GM18526 (cell line): Measurements from ENCODE around the gene LCA5L.

Experiments
- POLR2A ChIP-seq: IDR thresholded peaks from 3 replicates; pipeline ENCODE4 v1.6.1; 2011; ENCODE audit not compliant: insufficient read length; ENCODE audit errors: extremely low read depth

Gene LCA5L

DNA sequence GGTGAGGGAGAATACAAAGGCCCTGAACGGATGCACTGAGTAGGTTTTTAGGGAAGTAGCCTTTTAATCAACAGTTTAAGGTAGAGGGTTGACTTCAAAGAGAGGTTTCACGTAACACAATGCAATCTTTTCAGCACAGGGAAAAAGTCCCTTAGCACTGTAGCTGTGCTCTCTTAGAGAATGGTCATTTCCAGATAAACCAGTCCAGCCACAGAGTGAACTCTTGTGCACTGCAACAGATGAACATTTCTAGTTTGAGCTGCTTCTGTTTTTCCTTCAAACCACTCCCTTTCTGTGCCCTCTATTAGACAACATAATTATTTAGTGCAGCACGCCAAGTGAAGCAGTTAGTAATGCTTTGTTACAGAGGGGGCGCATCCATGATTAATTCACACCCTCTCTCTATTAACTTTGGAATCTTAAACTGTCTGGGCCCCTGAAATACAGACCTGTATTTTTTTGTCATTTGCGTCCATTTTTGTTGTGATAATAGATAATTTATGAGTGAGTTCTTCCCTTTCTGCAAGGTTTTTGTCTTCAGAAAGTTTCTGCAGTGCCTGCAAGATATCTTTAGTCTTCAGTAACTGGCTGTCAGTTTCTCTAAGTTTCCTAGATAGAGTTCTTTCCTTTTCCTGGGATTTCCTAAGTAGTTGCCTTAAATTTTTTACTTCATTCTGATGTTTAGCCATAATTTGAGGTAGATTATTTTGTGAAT lies 22.9 kb downstream of the LCA5L start:
- TF ChIP-seq POLR2A = no peak

DNA sequence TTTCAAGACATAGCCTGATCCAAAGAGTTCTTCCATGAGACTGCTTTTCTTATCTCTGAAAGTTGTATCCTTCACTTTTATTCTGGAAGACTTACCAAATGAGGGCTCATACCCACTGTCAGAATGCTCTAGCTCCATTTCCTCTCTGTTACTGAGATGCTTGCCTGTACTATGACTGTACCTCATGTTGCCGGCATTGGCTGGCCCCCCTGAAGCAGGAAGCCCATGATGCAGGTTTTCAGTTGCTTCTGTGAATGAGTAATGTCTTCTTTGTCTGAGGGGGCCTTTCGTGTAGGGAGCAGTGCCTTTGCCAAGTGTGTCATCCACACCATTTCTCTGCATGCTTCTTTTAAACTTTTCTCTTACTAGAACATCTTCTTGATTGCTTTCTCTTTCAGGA lies 39.5 kb downstream of the LCA5L start:
- no peak for TF ChIP-seq POLR2A

DNA sequence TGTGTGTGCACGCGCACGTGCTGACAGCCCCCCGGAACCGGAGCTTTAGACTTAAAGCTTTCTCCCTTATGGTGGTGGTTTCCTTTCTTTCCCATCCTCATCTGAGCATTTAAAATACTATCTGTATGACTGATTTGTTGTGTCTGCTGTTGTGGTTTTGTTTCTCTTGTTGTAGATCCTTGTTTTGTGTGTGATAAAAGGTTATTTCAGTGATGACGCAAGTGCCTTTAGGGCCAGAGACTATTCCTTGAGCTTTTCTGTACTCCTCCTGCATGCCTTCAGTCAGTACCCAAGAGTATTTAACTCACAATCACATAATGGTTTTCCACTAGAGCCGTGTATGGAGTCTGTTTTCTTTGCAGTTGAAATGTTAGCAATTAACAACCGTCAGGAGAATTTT lies 45.4 kb downstream of the LCA5L start:
- no peak for TF ChIP-seq POLR2A

DNA sequence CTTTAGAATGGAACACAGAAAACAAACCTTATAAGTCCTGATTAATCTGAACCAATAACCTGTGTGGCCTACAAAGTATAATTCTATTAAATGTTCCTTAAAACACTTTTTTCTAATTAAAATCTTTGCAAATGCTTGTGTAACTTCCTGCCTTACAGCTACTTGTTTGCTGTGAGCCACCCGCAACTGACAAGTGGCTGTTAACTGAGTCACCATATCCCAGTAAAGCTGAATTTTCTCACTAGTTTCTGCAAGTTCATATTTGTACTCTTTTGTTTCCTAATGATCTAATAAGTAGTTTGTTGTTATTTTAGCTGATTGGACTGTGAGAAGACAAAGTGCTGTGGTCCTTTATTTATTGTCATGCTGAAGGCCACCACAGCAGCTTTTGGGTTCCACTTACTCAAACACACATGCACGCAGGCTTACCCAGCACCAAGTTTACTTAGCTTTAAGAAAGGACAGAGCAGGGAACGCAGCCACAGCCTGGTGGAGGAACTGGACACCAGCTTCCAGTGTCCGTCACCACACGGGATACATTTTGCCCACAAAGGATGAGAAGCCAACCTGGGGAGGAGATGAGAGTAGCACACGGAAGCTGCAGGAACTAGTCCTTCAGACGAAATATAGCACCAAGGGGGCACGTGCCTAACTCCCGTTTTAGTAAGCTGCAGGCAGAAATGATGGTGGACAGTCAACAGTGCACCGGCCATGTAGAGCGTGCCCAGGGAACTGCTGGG lies 47.8 kb downstream of the LCA5L start:
- no peak for TF ChIP-seq POLR2A

DNA sequence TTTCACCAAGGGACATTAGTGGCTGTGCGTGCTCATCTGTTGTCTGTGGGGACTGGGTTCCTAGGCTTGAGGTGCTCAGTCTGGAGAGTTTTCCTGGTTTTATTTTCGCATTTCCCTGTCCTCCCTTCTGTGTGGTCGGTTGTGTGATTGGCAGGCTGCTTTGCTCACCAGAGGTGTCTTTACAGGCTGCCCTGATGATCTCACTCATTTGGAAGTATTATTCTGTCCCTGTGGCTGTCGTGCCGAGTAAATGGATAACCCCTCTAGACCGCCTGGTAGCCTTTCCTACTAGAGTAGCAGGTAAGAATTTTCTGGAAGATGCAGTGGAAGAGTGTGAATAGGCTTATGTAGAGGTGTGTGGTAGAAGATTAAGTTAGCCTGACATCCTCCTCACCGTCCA lies 52.6 kb downstream of the LCA5L start:
- no peak for TF ChIP-seq POLR2A

DNA sequence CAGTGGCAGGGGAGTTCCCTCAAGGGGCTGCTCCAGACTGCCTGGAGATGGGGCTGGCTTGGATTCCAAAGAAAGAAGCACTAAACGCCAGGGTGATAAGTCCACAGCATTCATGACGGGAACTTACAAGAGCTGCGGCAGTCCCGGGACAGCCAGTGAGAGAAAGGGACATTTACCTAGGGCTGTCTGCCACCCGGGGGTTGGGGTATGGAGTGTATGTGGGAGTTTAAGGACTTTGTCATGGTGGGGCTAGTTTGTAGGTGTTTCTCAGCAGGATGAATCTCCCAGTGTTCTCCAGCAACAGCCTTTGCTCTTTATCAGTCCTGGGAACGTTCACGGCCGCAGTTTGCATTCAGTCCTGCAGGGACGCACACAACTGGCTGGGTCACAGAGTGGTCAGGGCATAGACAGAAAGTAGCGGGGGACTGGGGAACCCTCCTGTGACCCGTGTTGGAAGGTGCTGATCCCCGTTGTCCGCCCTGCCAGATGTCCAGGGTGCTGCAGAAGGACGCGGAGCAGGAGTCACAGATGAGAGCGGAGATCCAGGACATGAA lies 55.3 kb downstream of the LCA5L start:
- TF ChIP-seq POLR2A = no peak

DNA sequence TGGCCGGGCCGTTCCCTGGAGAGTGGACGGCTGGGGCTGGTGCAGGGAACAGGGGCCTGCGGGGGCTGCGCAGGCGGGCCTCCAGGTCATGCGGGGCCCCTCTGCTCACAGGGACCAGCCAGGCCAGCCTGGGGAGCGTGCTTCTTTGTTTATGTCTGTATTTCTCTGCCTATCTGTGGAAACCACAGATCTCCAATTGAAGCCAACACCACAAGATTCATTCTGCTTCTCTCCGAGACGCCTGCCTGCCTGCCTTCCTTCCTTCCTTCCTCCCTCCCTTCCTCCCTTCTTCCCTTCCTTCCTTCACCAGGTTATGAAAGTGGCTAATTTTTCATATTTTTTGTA lies 56.8 kb downstream of the LCA5L start:
- no peak for TF ChIP-seq POLR2A

DNA sequence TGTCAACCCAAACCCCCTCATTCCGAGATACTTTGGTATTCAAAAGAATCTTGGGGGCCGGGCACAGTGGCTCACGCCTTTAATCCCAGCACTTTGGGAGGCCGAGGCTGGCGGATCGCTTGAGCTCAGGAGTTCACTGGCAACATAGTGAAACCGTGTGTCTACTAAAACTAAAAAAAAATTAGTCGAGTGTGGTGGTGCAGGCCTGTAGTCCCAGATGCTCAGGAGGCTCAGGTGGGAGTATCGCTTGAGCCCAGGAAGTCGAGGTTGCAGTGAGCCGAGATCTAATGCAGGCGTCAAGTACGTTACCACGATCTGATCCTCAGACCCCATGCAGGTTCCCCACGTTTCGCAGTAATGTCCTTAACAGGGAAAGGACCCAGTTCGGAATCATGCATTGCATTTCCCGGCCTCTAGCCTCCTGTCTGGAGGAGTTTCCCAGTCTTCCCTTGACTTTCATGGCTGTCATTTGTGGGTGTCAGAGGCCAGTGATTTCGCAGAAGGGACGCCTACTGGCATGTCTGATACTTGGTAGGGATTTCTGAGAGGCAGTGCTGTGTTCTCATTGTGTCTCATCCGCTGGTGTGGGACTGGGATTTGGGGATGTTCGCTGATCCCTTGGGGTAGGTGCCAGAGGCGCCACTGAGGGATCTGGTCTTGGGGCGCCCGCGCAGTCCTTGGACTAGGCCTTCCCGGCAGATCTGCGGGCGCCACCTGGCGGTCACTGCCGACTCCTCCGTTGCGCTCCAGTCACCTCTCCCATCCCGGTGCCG lies 57.4 kb downstream of the LCA5L start:
- TF ChIP-seq POLR2A = no peak

DNA sequence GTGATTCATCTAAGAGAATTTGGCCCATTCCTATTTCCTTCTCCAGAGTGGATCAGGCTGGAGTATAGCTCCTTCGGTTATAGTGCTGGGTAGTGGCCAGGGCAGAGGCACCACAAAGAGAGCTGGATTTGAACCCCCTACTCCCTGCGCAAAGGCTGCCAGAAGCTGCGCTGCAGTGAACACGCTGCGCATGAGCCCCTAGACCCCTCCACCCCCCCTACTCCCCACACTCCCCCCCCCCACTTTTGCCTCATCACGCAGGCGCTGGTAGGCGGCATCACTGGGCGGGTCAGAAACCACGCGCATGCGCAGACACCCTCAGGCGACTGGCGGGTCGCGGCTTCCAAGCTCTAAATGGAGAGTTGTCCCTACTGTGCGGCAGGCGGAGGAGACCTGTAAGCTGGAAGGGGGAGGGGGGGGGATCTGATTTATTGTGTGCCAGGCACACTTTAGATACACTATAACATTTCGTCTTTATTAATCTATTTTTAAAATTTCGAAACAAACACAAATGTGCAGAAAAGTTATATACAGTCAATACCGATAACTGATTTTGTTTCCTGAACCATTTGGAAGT lies 58.0 kb downstream of the LCA5L start:
- TF ChIP-seq POLR2A = peak; percentile 39

DNA sequence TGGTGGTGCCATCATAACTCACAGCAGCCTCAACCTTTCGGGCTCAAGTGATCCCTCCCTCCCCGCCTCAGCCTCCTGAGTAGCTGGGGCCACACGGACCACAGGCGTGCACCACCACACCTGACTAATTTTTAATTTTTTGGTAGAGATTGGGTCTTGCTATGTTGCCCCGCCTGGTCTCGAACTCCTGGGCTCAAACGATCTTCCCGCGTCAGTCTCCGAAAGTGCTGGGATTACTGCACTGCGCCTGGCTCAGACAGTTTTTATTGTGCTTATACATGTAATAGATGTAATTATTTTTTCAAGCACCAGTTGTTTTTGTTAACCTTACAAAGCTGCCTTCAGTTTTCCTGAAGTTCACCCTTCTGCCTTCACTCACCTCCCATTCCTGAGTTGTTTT lies 58.7 kb downstream of the LCA5L start:
- no peak for TF ChIP-seq POLR2A

DNA sequence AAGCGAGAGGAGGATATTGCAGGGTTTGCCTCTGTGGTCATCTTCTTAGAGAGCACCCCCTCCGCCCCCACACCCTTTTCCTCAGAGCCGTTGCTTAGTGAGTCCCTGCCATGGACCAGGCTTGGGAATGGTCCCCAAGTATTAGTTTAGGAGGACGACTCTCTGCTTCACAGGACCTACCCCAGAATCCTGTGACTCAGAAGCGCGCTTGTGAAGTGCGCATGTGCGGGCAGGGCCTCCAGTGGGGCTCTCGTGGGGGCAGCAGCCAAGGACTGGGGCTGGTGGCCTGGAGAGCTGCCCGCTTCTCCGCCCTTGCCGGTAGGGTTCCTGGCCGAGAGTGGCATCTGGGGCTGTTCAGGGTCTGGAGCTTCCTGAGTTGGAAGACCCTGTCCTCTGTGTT lies 59.4 kb downstream of the LCA5L start:
- TF ChIP-seq POLR2A = no peak

DNA sequence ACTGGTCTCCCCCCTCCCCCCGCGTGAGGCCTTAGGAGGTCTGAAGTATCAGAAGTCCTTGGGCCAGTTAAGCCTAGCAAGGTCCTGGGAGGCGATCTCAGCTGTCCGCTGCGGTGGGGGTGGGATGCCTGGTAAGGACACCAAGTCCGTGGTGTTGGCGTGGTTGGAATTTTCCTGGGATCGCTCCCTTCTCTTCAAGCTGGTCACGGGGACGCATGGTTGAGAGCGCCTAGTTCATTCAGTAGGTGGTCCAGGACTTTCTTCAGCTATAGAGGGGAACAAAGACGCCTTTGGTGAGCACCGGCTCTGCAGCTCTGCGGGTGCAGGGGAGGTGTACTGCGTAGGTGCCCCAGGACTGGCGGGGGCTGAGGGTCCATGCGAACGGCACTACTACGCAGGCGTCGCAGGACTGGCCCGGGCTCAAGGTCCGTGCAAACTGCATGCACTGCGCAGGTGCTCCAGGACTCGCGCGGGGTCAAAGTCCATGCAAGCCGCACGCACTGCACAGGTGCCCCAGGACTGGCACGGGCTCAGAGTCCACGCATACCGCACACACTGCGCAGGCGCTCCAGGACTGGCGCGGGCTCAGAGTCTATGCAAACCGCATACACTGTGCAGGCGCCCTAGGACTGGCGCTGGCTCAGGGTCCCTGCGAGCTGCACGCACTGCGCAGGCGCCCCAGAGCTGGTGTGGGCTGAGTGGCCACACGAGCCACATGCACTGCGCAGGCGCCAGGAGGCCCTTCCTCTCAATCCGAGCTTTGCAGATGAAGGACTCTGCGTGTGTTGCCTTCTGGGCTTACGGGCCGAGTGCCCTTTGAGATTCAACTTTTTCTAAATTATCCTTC lies 60.1 kb downstream of the LCA5L start:
- TF ChIP-seq POLR2A = peak; percentile 25

DNA sequence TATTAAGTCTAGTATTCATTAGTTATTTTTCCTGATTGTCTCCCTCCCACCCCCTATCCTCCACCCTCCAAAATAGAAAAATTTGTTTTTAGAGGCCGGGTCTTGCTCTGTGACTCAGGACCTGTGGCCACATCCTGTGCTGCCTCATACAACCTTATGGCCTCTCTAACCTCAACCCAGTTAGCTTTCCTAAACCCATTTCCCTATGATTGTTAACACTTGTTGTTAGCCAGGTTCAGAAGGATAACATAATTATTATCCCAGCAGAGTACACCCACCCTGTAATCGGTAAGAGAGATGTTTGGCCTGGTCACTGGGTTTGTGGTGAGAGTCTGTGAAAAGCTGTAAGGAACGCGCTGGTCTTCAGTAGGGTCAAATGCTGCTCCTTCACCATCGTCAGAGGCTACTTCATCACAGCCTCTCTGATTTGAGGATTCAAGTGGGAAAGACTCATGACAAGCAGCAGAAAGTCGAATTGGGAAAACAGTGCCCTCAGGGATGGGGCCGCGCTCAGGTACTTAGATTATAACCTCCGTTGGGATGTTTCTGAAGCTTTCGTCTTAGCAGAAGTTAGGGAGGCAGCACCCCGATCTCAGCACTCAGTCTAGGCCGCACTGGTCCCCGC lies 60.8 kb downstream of the LCA5L start:
- no peak for TF ChIP-seq POLR2A

DNA sequence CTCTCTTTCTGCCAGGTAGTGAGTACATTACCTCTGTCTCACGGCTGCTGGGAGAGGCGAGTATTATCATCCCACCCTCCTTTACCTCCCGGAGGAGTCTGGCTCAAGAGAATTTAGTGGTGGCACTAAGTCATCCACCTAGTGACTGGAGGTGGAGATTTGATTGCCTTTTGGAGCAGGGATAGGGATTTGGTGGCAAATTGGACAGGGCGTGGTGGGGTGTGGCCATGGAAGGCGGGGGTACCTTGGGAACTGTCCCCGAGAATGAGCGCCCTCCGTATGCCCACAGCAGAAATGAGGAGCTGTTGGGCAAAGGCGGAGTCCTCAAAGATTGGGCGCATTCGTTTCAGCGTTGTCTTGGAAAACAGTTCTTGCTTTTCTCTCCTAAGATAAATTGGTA lies 64.6 kb downstream of the LCA5L start:
- TF ChIP-seq POLR2A = no peak
